ENCODE measurements around the gene MAGI3.
"Not testable (repeated sequence)": the region's sequence is repeated elsewhere in the genome, so short reads cannot be mapped to it uniquely, and the experiment has no call there.

The MAGI3 gene

DNA sequence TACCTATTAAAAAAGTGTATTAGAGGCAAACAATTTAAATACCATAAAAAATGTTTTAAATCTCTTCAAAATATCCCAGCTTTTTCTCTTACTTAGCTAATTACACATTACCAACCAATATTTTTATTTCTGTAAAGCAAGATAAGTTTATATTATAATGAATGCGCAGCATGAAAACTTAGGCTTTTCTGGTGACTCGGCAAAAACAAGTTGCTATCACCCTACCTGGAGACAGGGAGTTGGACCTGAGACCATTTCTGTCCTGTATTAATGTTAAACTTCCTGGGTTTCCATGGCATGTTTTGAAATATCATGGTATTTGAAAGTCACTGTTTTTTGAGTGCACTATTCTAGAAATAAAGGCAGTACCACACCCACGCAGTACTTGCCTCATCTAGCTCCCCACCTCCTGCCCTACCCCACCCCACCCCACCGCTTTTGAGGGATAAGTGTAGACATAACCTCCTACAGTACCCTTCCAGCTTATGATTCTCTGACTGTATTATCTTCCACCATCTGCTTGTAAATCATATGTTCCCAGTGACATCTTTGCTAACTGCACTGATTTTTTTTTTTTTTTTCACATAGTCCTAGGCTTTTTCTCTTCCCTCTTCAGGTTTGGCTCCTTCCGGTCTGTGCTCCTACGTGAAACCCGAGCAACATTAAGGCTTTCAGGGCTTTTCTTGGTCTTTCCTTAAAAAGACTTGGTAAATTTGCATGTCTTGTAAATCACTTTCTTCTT lies 291.5 kb downstream of the MAGI3 start:
- DNase-seq (ENCODE audit: extremely low read depth in 1 of 2, low read depth in 1 of 2): no peak

DNA sequence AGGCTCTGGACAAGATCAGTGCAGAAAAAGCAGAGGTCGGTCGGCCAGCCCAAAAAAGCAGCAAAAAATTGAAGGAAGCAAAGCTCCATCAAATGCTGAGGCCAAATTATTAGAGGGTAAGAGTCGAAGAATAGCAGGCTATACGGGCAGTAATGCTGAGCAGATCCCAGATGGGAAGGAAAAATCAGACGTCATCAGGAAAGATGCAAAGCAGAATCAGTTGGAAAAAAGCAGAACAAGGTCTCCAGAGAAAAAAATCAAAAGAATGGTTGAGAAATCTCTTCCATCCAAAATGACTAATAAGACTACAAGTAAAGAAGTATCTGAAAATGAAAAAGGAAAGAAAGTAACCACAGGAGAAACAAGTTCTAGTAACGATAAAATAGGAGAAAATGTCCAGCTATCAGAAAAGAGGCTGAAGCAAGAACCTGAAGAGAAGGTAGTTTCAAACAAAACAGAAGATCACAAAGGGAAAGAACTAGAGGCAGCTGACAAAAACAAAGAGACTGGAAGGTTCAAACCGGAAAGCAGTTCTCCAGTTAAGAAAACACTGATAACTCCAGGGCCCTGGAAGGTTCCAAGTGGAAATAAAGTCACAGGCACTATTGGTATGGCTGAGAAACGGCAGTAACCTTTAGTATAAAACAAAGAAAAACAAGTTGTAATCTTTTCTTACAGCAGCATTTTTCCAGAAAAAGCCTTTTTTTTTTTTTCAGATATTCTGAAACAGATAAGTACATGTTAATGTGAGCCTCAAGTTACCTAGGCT lies 293.3 kb downstream of the MAGI3 start:
- no peak for DNase-seq (ENCODE audit: extremely low read depth in 1 of 2, low read depth in 1 of 2)

DNA sequence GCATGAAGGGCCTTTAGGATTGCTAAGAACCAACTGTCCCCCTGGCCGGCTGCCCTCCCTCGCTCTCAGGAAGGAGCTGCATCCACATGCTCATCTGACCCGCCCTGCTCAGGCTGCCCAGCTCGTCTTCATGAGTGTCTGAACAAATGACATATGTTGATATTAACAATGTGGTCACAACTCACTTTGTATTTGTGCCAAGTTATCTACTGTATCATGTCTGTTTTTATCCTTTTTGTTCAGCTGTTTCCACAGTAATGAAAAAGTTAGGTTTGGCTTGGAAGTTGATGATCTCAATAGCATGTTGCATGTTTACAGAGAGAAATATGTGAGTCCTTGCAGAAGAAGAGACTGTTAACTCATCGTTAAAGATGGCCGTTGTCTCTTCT lies 293.8 kb downstream of the MAGI3 start:
- no peak for DNase-seq (ENCODE audit: extremely low read depth in 1 of 2, low read depth in 1 of 2)

DNA sequence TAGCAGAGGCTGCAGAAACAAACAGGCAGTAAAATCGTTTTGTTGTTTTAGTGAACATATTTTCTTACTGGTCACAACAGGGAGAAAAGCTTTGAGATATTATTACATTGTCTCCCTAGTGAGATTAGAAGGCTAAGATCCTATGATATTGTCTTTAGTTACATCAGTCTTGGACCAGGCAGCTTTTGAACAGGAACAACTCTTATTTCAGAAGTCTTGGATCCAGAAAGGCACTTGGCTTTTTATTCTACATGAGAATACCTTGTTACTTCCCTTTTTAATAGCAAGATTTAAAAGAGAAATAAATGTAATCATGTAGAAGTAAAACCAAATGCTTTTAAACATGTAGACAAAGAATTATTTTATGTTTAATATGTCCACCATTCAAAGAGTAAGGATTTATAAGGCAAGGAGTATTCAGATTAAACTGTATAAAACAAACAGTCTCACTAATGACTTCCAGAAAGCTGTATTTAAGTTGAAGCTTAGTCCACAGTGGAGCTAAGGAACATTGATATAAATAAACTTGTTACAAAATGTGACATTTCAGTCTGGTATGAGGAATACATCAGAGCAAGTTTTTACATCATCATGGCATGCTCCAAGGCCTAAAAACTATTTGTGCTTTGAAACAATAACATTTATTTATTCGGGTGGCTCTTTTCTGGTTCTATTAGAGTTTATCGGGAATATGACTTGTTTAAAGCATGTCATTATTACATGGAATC lies 296.7 kb downstream of the MAGI3 start:
- no peak for DNase-seq (ENCODE audit: extremely low read depth in 1 of 2, low read depth in 1 of 2)

DNA sequence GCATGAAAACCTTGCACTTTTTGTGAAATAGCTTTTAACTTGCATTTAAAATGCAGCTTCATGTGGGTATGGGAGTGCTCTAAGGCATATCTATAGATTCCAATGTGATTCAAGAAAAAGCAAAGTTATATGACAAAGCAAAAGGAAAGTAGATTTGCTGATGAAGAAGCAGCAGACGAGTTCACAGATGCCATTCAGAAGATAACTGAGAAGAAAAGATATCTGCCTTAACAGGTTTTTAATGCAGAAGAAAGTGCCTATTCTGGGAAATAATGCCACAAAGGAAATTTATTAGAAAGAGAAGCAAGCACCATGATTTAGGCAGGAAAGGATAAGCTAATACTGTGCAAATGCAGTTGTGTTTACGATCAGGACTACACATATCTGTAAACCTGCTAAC lies 300.9 kb downstream of the MAGI3 start:
- DNase-seq (ENCODE audit: extremely low read depth in 1 of 2, low read depth in 1 of 2): no peak

DNA sequence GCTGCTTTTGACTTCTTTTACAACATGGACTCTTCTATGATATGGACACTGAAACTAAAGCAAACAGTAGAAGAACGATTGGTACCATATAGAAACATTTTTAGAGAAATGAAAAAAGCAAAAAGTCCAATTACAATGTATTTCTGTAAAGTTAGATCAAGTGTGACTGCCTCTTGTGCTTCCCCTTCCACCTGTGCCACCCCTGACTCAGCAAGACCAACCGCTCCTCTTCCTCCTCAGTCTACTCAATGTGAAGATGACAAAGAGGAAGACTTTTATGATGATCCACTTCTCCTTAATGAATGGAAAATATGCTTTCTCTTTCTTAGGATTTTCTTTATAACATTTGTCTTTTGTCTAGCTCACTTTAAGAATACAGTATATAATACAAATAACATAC lies 302.0 kb downstream of the MAGI3 start:
- DNase-seq (ENCODE audit: extremely low read depth in 1 of 2, low read depth in 1 of 2): no peak

DNA sequence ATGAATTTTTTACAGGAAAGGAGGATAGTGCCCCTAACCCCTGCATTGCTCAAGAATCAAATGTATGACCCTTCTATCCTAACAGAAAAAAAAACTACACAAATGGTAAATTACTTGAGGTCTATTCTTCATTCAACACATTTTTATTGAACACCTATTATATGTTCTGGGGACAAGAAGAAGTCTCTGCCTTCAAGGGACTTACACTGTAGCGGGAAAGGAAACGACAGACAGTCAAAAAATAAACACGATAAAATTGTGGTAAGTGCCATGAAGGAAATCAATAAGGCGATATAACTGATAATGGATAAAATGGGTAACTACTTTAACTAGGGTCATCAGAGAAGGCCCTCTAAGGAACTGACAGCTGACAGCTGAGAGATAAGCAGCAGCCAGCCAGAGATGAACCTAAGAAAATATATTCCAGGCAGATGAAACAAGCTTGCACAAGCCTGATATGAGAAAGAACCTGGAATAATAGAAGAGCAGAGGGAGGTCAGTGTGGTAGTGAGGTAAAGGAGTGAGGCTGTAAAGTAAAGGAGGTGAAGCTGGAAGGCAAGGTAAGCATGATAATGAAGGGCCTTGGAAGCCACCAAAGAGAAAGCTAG lies 302.6 kb downstream of the MAGI3 start:
- no peak for DNase-seq (ENCODE audit: extremely low read depth in 1 of 2, low read depth in 1 of 2)

DNA sequence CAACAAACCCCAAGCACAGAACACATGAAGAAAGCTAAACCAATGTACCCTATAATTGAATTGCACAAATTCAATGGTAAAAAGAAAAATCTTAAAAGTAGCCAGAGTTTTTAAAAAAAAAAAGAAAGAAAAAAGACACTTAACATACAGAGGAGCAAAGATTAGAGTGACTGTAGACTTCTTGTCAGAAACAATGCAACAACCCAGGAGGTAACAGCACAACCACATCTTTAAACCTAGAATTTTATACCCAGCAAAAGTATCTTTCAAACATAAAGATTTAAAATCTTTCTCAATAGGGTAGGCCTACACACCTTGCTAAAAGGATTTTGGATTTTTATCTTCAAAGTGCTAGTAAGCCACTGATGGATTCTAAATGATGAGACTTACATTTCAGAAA lies 304.6 kb downstream of the MAGI3 start:
- no peak for DNase-seq (ENCODE audit: extremely low read depth in 1 of 2, low read depth in 1 of 2)

DNA sequence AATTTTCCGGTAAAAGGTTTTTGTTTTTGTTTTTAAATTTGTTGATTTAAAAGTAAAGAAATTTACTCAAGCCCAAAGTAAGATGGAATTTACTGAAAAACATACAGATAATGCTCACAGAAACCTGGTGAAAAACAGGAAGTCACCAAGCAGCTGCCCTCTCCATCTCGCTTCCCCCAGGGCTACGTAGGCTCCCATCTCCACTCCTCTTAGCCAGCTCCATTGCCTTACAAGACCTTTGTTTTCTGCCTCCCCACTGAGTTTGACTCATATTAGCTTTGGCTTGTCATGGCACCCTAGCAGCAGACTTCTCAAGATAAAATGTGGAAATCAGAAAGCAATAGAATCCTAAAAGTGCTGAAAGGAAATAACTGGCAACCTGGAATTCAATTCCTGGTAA lies 311.1 kb downstream of the MAGI3 start:
- DNase-seq (ENCODE audit: extremely low read depth in 1 of 2, low read depth in 1 of 2): no peak

DNA sequence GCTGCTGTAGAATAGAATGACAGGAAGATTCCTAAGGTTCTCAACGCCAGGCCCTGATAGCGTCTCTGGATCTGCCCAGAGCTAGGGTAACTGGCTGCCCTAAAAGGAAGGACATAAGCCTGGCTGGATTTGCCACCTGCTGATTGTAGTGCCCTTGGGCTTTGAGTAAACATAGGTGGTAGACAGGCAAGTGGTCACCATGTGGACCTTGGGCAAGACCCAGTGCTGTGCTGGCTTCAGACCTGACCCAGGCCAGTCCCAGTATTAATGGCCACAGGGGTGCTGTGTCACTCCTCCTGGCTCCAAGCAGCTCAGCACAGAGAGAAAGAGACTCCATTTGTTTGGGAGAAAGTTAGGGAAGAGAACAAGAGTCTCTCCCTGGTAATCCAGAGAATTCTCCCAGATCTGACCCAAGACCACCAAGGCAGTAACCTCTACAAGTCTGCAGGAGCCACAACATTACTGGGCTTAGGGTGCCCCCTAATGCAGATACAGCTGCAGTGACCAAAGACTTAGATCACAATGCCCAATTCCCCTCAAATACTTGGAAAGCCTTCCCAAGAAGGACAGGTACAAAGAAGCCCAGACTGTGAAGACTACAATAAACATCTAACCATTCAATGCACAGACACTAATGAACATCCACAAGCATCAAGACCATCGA lies 324.4 kb downstream of the MAGI3 start:
- DNase-seq (ENCODE audit: extremely low read depth in 1 of 2, low read depth in 1 of 2): no peak

DNA sequence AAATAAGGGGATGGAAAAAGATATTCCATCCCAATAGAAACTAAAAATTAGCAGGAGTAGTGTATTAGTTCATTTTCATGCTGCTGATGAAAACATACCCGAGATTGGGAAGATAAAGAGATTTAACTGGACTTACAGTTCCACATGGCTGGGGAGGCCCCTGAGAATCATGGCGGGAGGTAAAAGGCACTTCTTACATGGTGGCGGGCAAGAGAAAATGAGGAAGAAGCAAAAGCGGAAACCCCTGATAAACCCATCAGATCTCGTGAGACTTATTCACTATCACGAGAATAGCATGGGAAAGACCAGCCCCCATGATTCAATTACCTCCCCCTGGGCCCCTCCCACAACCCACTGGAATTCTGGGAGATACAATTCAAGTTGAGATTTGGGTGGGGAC lies 327.2 kb downstream of the MAGI3 start:
- DNase-seq (ENCODE audit: extremely low read depth in 1 of 2, low read depth in 1 of 2): not testable (repeated sequence)

DNA sequence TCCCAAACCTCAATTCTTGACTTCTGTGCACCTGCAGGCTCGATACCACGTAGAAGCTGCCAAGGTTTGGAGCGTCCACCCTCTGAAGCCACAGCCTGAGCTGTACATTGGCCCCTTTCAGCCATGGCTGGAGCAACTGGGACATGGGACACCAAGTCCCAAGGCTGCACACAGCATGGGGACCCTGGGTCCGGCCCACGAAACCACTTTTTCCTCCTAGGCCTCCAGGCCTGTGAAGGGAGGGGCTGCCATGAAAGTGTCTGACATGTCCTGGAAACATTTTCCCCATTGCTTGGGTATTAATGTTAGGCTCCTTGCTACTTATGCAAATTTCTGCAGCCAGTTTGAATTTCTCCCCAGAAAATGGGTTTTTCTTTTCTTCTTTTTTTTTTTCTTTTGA lies 328.3 kb downstream of the MAGI3 start:
- DNase-seq (ENCODE audit: extremely low read depth in 1 of 2, low read depth in 1 of 2): not testable (repeated sequence)

DNA sequence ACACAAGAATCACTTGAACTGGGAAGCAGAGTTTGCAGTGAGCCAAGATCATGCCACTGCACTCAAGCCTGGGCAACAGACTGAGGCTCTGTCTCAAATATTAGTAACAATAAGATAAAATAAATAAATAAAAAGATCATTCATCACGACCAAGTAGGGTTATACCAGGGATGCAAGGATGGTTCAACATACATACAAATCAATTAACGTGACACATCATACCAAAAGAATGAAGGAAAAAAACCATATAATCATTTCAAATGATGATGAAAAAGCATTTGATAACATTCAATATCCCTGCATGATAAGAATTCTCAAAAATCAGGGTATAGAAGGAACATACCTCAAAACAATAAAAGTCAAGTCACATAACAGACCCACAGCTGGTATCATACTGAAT lies 330.7 kb downstream of the MAGI3 start:
- DNase-seq (ENCODE audit: extremely low read depth in 1 of 2, low read depth in 1 of 2): no peak

DNA sequence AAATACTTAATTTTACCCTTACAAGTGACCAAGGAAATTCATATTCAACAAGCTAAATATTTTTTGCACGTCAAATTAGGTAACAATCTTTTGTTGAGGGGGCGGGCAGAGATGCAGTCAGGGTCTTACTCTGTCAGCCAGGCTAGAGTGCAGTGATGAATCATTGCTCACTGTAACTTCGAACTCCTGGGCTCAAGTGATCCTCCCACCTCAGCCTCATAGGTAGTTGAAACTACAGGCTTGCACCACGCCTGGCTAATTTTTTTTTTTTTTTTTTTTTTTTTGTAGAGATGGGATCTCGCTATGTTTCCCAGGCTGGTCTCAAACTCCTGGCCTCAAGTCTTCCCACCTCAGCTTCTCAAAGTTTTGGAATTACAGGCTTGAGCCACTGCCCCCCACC lies 342.5 kb downstream of the MAGI3 start:
- peak in 1 of 2 donors; percentile 1 for DNase-seq (ENCODE audit: extremely low read depth in 1 of 2, low read depth in 1 of 2)

DNA sequence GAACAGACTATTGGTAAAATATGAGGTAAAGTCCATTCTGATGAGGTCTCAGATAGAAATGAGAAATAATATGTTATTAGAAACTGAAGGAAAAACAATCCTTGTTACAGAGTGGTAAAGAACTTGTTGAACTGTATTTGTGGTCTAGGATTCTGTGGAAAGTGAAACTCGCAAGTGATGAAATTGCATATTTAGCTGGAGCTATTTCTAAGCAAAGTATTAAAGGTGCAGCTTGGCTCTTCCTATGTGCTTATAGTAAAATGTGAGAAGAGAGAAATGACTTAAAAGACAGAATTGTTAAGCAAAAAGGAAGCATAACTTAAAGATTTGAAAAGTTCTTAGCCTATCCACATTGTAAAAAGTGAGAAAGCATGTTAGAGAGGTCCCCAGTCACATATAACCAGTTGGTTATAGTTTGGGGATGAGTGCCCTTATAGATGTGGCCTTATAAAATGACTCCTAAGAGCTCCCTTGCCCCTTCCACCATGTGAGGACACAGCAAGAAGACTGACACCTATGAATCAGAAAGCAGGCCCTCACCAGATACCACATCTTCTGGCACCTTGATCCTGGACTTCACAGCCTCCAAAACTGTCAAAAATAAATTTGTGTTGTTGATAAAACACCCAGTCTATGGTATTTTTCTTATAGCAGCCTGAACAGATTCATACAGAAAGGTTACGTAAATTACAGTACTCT lies 344.2 kb downstream of the MAGI3 start:
- DNase-seq (ENCODE audit: extremely low read depth in 1 of 2, low read depth in 1 of 2): no peak

All from stimulated activated CD8-positive, alpha-beta memory T cell treated with anti-CD3 and anti-CD28 coated beads, Interleukin-7, amount 100 ng/mL, for 48 hours (primary cell).